Measurements from ENCODE around the gene NTM.

The NTM gene

GRCh38 chr11:131378931-131379330, 8.5 kb downstream of the NTM start:
- ChIA-PET POLR2A (no interaction called here), CTCF (no interaction called here)
- DNase-seq (ENCODE audit: extremely low spot score) = no peak
- TF ChIP-seq ELF4 (IDR thresholded peaks at IDR 0.05) = no peak
- no peak for TF ChIP-seq ZNF384 (IDR thresholded peaks at IDR 0.05)
- TF ChIP-seq ARNT (IDR thresholded peaks at IDR 0.05) = no peak
- TF ChIP-seq TARDBP (IDR thresholded peaks at IDR 0.05) = no peak
- no peak for TF ChIP-seq SUZ12 (IDR thresholded peaks at IDR 0.05)
- TF ChIP-seq LEF1 (IDR thresholded peaks at IDR 0.05; ENCODE audit: borderline replicate concordance) = no peak
- TF ChIP-seq CTBP1 (IDR thresholded peaks at IDR 0.05; ENCODE audit: borderline replicate concordance) = no peak
- no peak for TF ChIP-seq HDGF (IDR thresholded peaks at IDR 0.05; ENCODE audit: borderline replicate concordance)

DNA sequence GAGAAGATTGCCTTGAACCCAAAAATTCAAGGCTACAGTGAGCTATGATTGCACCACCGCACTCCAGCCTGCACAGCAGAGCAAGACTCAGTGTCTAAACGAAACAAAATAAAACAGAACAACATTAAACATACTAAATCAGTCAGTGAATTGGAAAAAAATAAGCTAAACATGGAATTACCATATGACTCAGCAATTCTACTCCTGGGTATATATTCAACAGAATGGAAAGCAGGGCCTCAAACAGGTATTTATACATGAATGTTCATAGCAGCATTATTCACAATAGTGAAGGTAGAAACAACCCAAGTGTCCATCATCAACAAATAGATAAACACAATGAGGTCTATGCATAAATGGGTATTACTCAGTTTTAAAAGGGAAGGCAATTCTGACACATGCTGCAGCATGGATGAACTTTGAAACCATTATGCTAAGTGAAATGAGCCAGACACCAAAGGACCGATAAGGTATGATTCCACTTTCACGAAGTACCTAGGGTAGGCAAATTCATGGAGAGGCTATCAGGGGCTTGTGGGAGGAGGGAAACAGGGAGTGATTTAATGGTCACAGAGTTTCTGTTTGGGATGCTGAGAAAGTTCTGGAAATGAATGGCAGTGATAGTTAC, 15.5 kb downstream of the NTM start:
- TF ChIP-seq HDGF (IDR thresholded peaks at IDR 0.05; ENCODE audit: borderline replicate concordance) = no peak
- no peak for TF ChIP-seq FOXM1 (IDR thresholded peaks at IDR 0.05; ENCODE audit: borderline replicate concordance)
- no peak for TF ChIP-seq BHLHE40 (IDR thresholded peaks at IDR 0.05; ENCODE audit: borderline replicate concordance)
- TF ChIP-seq L3MBTL2 (conservative IDR thresholded peaks at IDR 0.05) = no peak
- TF ChIP-seq SP1 (IDR thresholded peaks at IDR 0.05) = no peak
- TF ChIP-seq, protein P1, sequence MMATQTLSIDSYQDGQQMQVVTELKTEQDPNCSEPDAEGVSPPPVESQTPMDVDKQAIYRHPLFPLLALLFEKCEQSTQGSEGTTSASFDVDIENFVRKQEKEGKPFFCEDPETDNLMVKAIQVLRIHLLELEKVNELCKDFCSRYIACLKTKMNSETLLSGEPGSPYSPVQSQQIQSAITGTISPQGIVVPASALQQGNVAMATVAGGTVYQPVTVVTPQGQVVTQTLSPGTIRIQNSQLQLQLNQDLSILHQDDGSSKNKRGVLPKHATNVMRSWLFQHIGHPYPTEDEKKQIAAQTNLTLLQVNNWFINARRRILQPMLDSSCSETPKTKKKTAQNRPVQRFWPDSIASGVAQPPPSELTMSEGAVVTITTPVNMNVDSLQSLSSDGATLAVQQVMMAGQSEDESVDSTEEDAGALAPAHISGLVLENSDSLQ (IDR thresholded peaks at IDR 0.05) = no peak
- no peak for TF ChIP-seq TARDBP (IDR thresholded peaks at IDR 0.05)
- no peak for TF ChIP-seq FOXA1 (IDR thresholded peaks at IDR 0.05)
- no peak for TF ChIP-seq NFRKB (IDR thresholded peaks at IDR 0.05)
- TF ChIP-seq ELF4 (IDR thresholded peaks at IDR 0.05) = no peak
- no peak for TF ChIP-seq ARNT (IDR thresholded peaks at IDR 0.05)
- TF ChIP-seq LEF1 (IDR thresholded peaks at IDR 0.05; ENCODE audit: borderline replicate concordance) = no peak
- no peak for TF ChIP-seq FOXK2 (IDR thresholded peaks at IDR 0.05)
- ChIA-PET CTCF (interaction anchor here (0.5 kb wide), 1 partner anchor 39 kb away, joined by 4 read pairs; no protein-coding TSS in a partner anchor), POLR2A (no interaction called here)
- no peak for DNase-seq (ENCODE audit: extremely low spot score)

- ChIA-PET CTCF (interaction anchor here (0.5 kb wide), 1 partner anchor 38 kb away, joined by 4 read pairs; no protein-coding TSS in a partner anchor), POLR2A (no interaction called here)
- DNase-seq (ENCODE audit: extremely low spot score) = no peak
- no peak for TF ChIP-seq SP1 (IDR thresholded peaks at IDR 0.05)
- no peak for TF ChIP-seq TARDBP (IDR thresholded peaks at IDR 0.05)
- no peak for TF ChIP-seq ARNT (IDR thresholded peaks at IDR 0.05)
- no peak for TF ChIP-seq ZNF384 (IDR thresholded peaks at IDR 0.05)
- no peak for TF ChIP-seq HDGF (IDR thresholded peaks at IDR 0.05; ENCODE audit: borderline replicate concordance)
- TF ChIP-seq SUZ12 (IDR thresholded peaks at IDR 0.05) = no peak
- TF ChIP-seq CTBP1 (IDR thresholded peaks at IDR 0.05; ENCODE audit: borderline replicate concordance) = no peak
- TF ChIP-seq FOXM1 (IDR thresholded peaks at IDR 0.05; ENCODE audit: borderline replicate concordance) = no peak
- TF ChIP-seq FOXA1 (IDR thresholded peaks at IDR 0.05) = no peak
- no peak for TF ChIP-seq ELF4 (IDR thresholded peaks at IDR 0.05)
- TF ChIP-seq NFRKB (IDR thresholded peaks at IDR 0.05) = no peak
- no peak for TF ChIP-seq LEF1 (IDR thresholded peaks at IDR 0.05; ENCODE audit: borderline replicate concordance)
- no peak for TF ChIP-seq FOXK2 (IDR thresholded peaks at IDR 0.05)
- TF ChIP-seq, protein P1 (IDR thresholded peaks at IDR 0.05) = no peak
- TF ChIP-seq BHLHE40 (IDR thresholded peaks at IDR 0.05; ENCODE audit: borderline replicate concordance) = no peak
- TF ChIP-seq L3MBTL2 (conservative IDR thresholded peaks at IDR 0.05) = no peak
Measured at GRCh38 chr11:131386408-131386807, 16.0 kb downstream of the NTM start.

DNA sequence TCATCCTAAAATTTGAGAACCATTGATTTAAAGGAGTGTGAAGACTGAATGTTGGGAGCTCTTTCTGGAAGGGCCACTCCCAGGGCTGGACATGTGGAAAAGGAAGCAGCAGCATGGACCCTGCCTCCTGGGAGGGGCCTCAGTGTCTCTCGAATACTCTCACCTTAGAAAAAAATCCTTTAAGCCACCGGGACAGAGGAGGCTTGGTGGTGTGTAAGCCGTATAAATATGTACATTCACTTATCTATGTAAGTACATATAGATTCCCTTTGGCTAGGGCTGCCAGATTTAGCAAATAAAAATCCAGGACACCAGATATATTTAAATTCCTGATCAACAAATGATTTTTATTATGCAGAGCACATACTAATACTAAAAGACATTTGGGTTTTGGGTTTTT, 17.6 kb downstream of the NTM start:
- no peak for DNase-seq (ENCODE audit: extremely low spot score)
- CTCF ChIA-PET = no interaction called here
- TF ChIP-seq FOXA1 (IDR thresholded peaks at IDR 0.05) = no peak
- no peak for TF ChIP-seq FOXM1 (IDR thresholded peaks at IDR 0.05; ENCODE audit: borderline replicate concordance)
- TF ChIP-seq FOXK2 (IDR thresholded peaks at IDR 0.05) = no peak
- TF ChIP-seq, protein P1 (IDR thresholded peaks at IDR 0.05) = no peak
- TF ChIP-seq BHLHE40 (IDR thresholded peaks at IDR 0.05; ENCODE audit: borderline replicate concordance) = no peak
- TF ChIP-seq LEF1 (IDR thresholded peaks at IDR 0.05; ENCODE audit: borderline replicate concordance) = no peak
- TF ChIP-seq ZNF384 (IDR thresholded peaks at IDR 0.05) = no peak
- TF ChIP-seq NFRKB (IDR thresholded peaks at IDR 0.05) = no peak
- TF ChIP-seq TARDBP (IDR thresholded peaks at IDR 0.05) = no peak
- TF ChIP-seq ELF4 (IDR thresholded peaks at IDR 0.05) = no peak

DNA sequence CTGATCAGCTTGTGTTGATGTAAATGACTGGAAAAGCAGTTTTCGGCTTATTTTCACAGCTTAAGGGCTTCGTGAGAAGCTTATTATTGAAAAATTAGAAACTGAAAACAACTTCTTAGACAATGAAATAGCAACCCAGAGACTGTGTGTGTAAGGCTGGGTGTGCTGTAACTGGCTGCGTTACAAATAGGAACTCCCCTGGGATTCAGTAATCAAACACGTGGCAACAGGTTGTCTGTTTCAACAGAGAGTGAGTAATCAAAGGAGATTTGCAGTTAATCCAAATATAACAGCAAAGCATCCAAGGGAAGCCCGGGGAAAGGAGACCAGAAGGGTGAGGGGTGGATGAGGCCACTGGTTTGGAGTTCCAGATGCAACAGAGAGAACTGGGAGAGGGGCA, 19.2 kb downstream of the NTM start:
- DNase-seq (ENCODE audit: extremely low spot score) = no peak
- POLR2A ChIA-PET = no interaction called here
- TF ChIP-seq ZNF384 (IDR thresholded peaks at IDR 0.05) = no peak
- TF ChIP-seq ARNT (IDR thresholded peaks at IDR 0.05) = no peak
- TF ChIP-seq TARDBP (IDR thresholded peaks at IDR 0.05) = no peak
- TF ChIP-seq FOXK2 (IDR thresholded peaks at IDR 0.05) = no peak
- no peak for TF ChIP-seq FOXM1 (IDR thresholded peaks at IDR 0.05; ENCODE audit: borderline replicate concordance)
- TF ChIP-seq SP1 (IDR thresholded peaks at IDR 0.05) = no peak
- no peak for TF ChIP-seq FOXA1 (IDR thresholded peaks at IDR 0.05)
- TF ChIP-seq SUZ12 (IDR thresholded peaks at IDR 0.05) = no peak
- no peak for TF ChIP-seq LEF1 (IDR thresholded peaks at IDR 0.05; ENCODE audit: borderline replicate concordance)
- no peak for TF ChIP-seq NFRKB (IDR thresholded peaks at IDR 0.05)
- TF ChIP-seq L3MBTL2 (conservative IDR thresholded peaks at IDR 0.05) = no peak
- CTCF ChIA-PET = no interaction called here

More for the DNA sequence above, 17.6 kb downstream of the NTM start:
- POLR2A ChIA-PET = no interaction called here

DNA sequence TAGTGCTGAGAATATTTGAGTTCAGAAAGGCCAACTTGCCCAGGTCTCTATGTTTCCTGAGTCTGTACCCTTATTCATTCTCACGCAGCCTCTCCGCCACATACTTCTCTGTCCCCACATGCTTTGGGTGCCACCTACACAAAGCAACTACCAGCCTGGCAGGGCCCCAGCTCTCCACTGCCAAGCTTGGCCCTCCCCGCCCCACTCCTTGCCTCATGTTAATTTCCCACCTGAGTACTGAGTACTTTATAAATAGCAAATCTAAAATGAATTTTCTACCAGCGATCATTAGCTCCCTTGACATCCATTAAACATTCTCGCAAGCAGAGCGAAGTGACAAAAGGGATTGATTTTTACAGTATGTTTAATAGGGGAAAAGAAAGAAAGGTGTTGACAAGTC, 20.8 kb downstream of the NTM start:
- POLR2A ChIA-PET = no interaction called here

More for the DNA sequence above, 20.8 kb downstream of the NTM start:
- no peak for TF ChIP-seq ELF4 (IDR thresholded peaks at IDR 0.05)
- no peak for TF ChIP-seq FOXK2 (IDR thresholded peaks at IDR 0.05)
- TF ChIP-seq SUZ12 (IDR thresholded peaks at IDR 0.05) = no peak
- CTCF ChIA-PET = no interaction called here
- DNase-seq (ENCODE audit: extremely low spot score) = no peak
